ENCODE measurements around the gene CASP7.
A peak's percentile ranks its signal among the peaks of the same experiment; 100 is the strongest.

CASP7 gene

DNA sequence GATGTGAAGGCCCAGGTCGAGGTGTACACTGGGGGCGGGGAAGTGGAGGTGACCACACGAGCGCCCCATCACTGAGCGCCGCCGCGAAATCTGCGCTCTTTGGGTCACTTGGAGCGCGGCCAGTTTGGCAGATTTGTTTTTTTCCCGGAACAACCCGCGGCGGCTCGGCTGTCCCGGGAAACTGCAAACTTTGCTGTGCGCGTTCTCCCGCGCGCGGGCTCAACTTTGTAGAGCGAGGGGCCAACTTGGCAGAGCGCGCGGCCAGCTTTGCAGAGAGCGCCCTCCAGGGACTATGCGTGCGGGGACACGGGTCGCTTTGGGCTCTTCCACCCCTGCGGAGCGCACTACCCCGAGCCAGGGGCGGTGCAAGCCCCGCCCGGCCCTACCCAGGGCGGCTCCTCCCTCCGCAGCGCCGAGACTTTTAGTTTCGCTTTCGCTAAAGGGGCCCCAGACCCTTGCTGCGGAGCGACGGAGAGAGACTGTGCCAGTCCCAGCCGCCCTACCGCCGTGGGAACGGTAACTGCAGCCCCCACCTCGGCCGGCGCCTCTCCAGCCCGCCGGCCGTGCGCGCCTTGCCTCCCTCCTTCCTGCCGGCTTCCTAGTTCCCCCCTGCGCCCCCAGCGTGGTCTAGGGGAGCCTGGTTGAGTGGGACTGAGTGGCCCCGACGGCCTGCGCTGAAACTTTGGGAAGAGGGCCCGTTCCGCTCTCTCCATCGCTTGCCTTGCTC, at the start of gene CASP7:
TSS of gene CASP7 (plus strand) at position 450 of the 727 bp plus-strand sequence. CDS start 17,582 bp downstream, outside the sequence.
- Histone ChIP-seq H3K36me3 (ENCODE audit: control insufficient read depth, insufficient read depth, low read length) (no peaks in the 10 kb centered on the region), H3K4me3 (ENCODE audit: low read depth, low read length) (peak within 1 kb of the TSS; percentile 94), H3K4me1 (ENCODE audit: control insufficient read depth, insufficient read depth, low read length) (no peaks in the 10 kb centered on the region), H3K9me3 (ENCODE audit: control insufficient read depth, insufficient read depth, low read length) (no peaks in the 10 kb centered on the region), H3K27me3 (ENCODE audit: control insufficient read depth, insufficient read depth, low read length) (peaks cover 11% of the 10 kb centered on the region), H3K9ac (ENCODE audit: low read depth, low read length) (peak within 1 kb of the TSS; percentile 85)

DNA sequence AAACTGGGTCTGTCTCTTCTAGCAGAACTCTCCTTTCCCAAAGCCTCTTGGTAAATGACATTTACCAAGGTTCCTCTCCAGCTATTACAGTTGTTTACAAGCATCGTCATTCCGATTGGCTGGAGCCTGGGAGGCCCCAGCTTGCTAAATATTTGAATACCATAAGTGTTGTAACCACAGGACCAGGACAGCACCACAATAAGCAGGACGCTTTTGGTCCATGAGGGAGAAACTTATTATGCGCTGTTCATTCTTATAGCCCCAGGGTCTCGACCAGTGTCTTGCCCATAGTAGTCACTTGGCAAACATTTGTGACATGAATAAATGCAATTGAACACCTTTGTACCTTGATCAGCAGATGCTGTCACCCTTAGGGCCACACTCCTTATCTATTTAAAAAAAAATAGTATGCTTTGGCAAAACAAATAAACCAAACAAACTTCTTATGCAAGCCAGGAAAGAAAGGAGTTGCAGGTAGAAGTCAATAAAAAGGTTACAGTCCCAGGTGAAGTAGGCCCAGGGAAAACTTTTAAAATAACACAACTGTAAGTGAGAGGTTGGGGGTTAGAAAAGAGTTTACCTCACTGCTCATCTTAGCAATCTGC, 48.7 kb upstream of the CASP7 start:
- Histone ChIP-seq H3K4me1 (ENCODE audit: control insufficient read depth, insufficient read depth, low read length) (no peaks in the 10 kb centered on the region), H3K4me3 (ENCODE audit: low read depth, low read length) (no peak overlapping the region), H3K9me3 (ENCODE audit: control insufficient read depth, insufficient read depth, low read length) (no peaks in the 10 kb centered on the region), H3K36me3 (ENCODE audit: control insufficient read depth, insufficient read depth, low read length) (no peaks in the 10 kb centered on the region), H3K9ac (ENCODE audit: low read depth, low read length) (no peak overlapping the region), H3K27me3 (ENCODE audit: control insufficient read depth, insufficient read depth, low read length) (no peaks in the 10 kb centered on the region)

DNA sequence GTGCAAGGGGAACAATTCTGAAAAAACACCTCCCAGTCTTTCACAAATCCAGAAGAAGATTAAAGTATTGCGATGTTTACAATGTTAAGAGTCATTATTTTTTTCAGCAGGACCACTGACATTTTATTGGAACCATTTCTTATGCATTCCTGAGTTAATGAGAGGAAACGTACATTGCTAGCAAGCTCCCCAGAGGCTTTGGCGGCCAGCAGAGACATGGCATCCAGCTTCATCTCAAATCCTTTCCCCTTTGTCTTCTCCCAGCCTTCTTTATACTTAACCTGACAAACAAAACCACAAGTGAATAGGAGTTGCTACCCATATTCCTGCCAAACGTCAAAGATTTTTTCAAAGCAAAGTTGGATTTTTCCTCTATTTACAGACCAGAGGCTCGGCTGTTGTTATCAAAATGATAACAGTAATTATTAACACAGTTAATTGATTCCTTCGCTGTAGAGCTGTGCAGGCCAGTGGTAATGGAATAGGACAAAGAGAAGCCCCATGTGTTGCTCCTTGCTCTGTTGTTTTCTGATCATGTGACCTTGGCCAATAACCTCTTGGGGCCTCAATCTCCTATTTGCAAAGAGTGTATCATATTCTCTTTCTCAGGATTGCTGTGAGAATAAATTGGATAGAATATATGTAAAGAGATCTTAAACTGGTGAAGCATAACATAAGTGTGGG, 47.9 kb upstream of the CASP7 start:
- no peaks in the 10 kb centered on the region for H3K36me3 ChIP-seq (ENCODE audit: control insufficient read depth, insufficient read depth, low read length)
- no peaks in the 10 kb centered on the region for H3K9me3 ChIP-seq (ENCODE audit: control insufficient read depth, insufficient read depth, low read length)
- no peaks in the 10 kb centered on the region for H3K4me1 ChIP-seq (ENCODE audit: control insufficient read depth, insufficient read depth, low read length)

DNA sequence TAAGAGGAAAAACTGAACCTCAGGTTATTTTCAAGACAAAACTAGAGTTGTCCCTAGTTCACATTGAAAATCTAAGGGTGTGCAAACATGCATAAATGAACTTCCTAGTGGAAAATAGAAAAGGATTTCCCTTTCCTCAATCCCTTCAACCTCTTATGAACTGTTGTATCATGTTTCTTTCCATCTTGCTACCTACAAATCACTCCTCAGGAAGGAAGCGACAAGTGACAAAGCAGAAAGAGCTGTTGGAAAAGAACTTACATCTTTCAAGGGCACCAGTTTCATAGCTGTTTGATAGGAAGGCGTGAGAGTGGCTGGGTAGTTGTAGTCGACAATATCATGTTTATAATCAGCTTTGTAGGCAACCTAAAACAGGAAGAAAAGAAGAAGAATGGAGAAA, 39.7 kb upstream of the CASP7 start:
- Histone ChIP-seq H3K36me3 (ENCODE audit: control insufficient read depth, insufficient read depth, low read length) (no peaks in the 10 kb centered on the region), H3K27me3 (ENCODE audit: control insufficient read depth, insufficient read depth, low read length) (no peaks in the 10 kb centered on the region), H3K9me3 (ENCODE audit: control insufficient read depth, insufficient read depth, low read length) (no peaks in the 10 kb centered on the region), H3K9ac (ENCODE audit: low read depth, low read length) (no peak overlapping the region), H3K4me3 (ENCODE audit: low read depth, low read length) (no peak overlapping the region), H3K4me1 (ENCODE audit: control insufficient read depth, insufficient read depth, low read length) (no peaks in the 10 kb centered on the region)

More for the DNA sequence above, 47.9 kb upstream of the CASP7 start:
- H3K9ac ChIP-seq (ENCODE audit: low read depth, low read length) = no peak overlapping the region
- H3K27me3 ChIP-seq (ENCODE audit: control insufficient read depth, insufficient read depth, low read length) = no peaks in the 10 kb centered on the region
- no peak overlapping the region for H3K4me3 ChIP-seq (ENCODE audit: low read depth, low read length)

DNA sequence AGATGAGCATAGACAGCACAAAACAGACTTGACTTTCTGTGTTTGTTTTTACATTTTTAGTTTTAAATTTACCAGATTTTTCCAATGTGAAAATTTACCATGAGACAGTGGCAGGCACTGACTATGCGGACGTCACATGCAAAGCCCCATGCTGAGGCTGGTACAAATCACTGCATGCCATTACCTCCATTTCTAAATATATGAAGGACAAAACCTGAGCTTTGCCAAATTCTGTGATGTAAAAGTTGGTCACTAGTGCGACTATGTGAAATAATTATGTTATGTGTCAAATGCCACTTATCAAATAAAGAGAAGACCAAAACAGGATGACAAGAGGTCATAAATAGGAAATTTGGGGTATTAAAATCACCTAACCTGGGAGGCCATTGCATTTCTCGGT, 38.0 kb upstream of the CASP7 start:
- Histone ChIP-seq H3K27me3 (ENCODE audit: control insufficient read depth, insufficient read depth, low read length) (no peaks in the 10 kb centered on the region), H3K36me3 (ENCODE audit: control insufficient read depth, insufficient read depth, low read length) (no peaks in the 10 kb centered on the region), H3K9ac (ENCODE audit: low read depth, low read length) (no peak overlapping the region), H3K4me3 (ENCODE audit: low read depth, low read length) (no peak overlapping the region), H3K9me3 (ENCODE audit: control insufficient read depth, insufficient read depth, low read length) (no peaks in the 10 kb centered on the region), H3K4me1 (ENCODE audit: control insufficient read depth, insufficient read depth, low read length) (no peaks in the 10 kb centered on the region)

DNA sequence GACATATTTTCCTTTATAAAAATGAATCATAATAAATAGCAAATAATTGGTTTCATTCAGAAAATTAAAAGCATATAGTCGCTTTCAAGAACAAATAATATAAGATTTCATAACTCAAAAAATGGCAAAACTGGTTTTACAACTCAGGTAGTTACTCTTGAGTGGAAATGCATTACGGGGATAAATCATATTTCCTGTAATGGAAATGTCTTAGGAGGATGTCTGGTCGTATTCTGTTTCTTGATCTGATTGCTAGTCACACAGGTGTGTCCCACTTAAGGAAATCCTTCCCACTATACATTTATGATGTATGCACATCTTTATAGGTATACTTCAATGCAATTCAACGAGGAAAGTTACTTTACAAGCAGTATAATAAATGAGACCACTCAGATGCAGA, 36.5 kb upstream of the CASP7 start:
- Histone ChIP-seq H3K27me3 (ENCODE audit: control insufficient read depth, insufficient read depth, low read length) (no peaks in the 10 kb centered on the region), H3K9me3 (ENCODE audit: control insufficient read depth, insufficient read depth, low read length) (no peaks in the 10 kb centered on the region), H3K36me3 (ENCODE audit: control insufficient read depth, insufficient read depth, low read length) (no peaks in the 10 kb centered on the region), H3K4me3 (ENCODE audit: low read depth, low read length) (no peak overlapping the region), H3K4me1 (ENCODE audit: control insufficient read depth, insufficient read depth, low read length) (no peaks in the 10 kb centered on the region), H3K9ac (ENCODE audit: low read depth, low read length) (no peak overlapping the region)

DNA sequence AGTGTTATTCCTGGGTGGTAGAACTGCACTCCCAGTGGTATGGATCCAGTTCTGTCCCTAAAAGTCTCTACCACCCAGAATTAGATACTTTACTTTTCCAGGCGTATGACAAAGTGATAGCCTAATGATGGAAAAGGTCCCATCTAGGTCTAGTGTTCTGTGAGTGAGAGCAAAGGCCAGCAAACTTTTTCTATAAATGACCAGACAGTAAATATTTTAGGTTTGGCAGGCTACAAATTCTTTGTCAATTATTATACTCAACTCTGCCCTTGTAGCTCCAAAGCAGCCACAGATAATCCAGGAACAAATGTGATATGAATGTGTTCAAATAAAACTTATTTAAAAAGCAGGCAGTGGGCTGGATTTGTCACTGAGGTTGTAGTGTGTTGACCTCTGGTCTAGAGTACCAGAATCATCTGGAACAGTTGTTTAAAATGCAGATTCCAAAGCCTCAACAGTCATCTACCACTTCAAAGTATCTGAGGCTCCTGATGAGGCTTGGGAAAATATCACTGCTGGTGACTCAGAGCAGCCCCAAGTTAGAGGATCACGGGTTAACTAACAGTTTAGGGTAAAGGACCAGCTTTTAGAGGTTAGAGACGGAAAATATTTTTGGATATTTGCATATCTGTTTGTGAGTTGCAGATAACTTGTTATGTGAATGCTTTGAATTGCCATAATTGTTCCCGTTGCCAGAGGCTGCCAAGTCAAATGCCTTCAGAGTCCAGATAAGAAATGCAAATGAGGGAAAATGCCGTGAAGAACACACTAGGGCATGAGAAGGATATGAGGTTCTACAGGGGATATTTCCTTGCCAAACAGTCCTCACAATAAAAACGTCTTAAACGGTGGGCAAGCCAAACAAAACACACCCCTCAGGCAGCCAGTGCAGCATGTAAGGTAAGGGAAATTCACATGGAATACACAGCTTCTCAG, 35.3 kb upstream of the CASP7 start:
- Histone ChIP-seq H3K4me1 (ENCODE audit: control insufficient read depth, insufficient read depth, low read length) (no peaks in the 10 kb centered on the region), H3K4me3 (ENCODE audit: low read depth, low read length) (no peak overlapping the region), H3K27me3 (ENCODE audit: control insufficient read depth, insufficient read depth, low read length) (no peaks in the 10 kb centered on the region), H3K9ac (ENCODE audit: low read depth, low read length) (no peak overlapping the region), H3K9me3 (ENCODE audit: control insufficient read depth, insufficient read depth, low read length) (no peaks in the 10 kb centered on the region), H3K36me3 (ENCODE audit: control insufficient read depth, insufficient read depth, low read length) (no peaks in the 10 kb centered on the region)

DNA sequence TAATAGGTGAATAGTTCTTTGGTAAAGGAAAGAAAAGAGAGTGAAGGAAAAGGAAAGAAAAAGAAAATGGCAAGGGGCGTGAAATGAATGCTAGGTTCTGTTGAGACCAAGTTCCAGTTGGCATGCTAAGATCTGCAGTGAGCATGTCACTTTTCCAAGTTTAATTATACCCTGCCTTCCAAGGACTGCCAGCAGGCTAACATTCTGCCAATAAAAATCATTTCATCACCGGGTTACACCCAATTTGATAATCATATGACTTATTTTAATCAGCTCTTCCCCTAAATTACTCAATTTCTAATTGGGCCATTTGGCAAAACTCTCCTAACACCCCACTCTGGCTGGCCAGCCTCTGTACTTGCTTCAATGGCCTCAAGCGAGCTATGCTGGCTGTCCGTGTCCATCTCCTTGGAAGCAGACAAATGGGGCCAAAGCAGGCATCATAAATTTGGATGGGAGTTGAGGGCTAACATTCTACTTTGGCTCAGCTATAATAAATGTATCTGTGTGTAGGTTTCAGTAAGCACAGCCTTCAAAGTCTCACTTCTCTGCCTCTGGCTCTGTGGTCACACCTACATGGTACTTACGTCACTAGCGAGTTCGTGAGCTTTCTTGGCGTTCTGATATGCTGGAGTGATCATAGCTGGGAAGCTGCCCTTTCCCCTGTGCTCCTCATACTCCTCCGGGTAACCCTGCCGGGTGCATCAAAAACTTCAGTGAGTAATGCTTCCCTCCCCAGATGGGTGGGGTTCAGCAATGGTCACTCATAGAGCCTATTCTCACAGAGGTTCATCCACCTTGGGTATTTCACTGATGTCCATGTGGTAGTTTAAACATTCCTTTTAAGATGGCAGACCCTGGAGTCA, 33.1 kb upstream of the CASP7 start:
- Histone ChIP-seq H3K4me1 (ENCODE audit: control insufficient read depth, insufficient read depth, low read length) (no peaks in the 10 kb centered on the region), H3K27me3 (ENCODE audit: control insufficient read depth, insufficient read depth, low read length) (no peaks in the 10 kb centered on the region), H3K9me3 (ENCODE audit: control insufficient read depth, insufficient read depth, low read length) (no peaks in the 10 kb centered on the region), H3K9ac (ENCODE audit: low read depth, low read length) (no peak overlapping the region), H3K36me3 (ENCODE audit: control insufficient read depth, insufficient read depth, low read length) (no peaks in the 10 kb centered on the region), H3K4me3 (ENCODE audit: low read depth, low read length) (no peak overlapping the region)

DNA sequence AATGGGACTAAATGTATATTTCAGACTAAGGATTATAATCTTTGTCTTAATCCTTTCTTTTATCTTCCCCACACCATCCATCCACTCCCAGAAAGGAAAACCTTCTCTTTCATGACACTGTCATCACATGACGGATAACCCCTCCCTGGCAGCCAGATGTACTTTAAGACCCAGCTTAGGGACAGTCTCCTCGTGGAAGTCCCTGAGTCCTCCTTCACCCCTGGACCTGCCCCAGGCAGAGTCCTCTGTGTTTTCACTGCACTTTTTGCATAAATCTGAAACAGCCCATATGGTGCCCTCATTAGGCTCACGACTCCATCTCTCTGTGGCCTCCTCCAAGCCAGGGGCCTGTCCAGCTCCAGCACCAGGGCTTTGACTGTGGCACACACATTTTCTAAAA, 31.9 kb upstream of the CASP7 start:
- H3K4me1 ChIP-seq (ENCODE audit: control insufficient read depth, insufficient read depth, low read length) = no peaks in the 10 kb centered on the region

DNA sequence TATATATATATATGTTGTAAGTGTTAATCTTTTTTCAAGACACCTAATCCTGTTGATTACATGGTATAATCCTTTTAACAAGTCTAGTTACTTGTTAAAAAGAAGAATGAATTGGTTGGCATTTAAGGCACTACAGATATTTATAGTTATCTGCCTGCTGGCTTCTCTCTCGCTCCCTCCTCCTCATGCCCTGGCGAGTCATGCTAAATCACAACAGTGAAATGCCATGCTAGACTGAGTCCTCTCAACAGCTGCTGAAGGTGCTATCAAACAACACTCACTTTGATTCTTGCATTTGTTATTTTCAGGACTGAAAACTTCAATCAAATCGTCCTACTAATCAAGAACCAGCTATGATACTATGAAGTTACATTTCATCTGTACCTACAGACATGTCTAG, 31.2 kb upstream of the CASP7 start:
- H3K36me3 ChIP-seq (ENCODE audit: control insufficient read depth, insufficient read depth, low read length) = no peaks in the 10 kb centered on the region
- no peaks in the 10 kb centered on the region for H3K4me1 ChIP-seq (ENCODE audit: control insufficient read depth, insufficient read depth, low read length)
- H3K27me3 ChIP-seq (ENCODE audit: control insufficient read depth, insufficient read depth, low read length) = no peaks in the 10 kb centered on the region
- H3K4me3 ChIP-seq (ENCODE audit: low read depth, low read length) = no peak overlapping the region
- no peak overlapping the region for H3K9ac ChIP-seq (ENCODE audit: low read depth, low read length)
- no peaks in the 10 kb centered on the region for H3K9me3 ChIP-seq (ENCODE audit: control insufficient read depth, insufficient read depth, low read length)

More for the DNA sequence above, 31.9 kb upstream of the CASP7 start:
- Histone ChIP-seq H3K36me3 (ENCODE audit: control insufficient read depth, insufficient read depth, low read length) (no peaks in the 10 kb centered on the region), H3K9ac (ENCODE audit: low read depth, low read length) (no peak overlapping the region), H3K4me3 (ENCODE audit: low read depth, low read length) (no peak overlapping the region), H3K27me3 (ENCODE audit: control insufficient read depth, insufficient read depth, low read length) (no peaks in the 10 kb centered on the region), H3K9me3 (ENCODE audit: control insufficient read depth, insufficient read depth, low read length) (no peaks in the 10 kb centered on the region)

DNA sequence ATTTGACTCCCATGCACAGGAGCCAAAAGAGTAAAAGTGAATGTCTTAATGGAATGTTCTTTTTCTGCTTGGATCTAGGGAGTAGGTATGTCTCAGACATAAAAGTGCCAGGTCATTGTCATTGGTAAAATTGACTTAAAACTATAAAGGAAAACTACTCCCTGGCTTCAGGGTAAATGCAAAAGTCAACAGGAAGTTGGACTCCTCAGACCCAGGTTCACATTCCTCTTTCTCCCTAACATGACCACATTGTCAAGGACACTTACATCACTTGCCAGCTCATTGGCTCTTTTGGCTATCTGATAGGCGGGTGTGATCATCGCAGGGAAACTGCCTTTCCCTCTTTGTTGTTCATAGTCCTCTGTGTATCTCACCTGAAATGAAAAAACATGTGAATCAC, 29.5 kb upstream of the CASP7 start:
- no peaks in the 10 kb centered on the region for H3K9me3 ChIP-seq (ENCODE audit: control insufficient read depth, insufficient read depth, low read length)
- no peak overlapping the region for H3K9ac ChIP-seq (ENCODE audit: low read depth, low read length)
- no peaks in the 10 kb centered on the region for H3K4me1 ChIP-seq (ENCODE audit: control insufficient read depth, insufficient read depth, low read length)
- no peaks in the 10 kb centered on the region for H3K27me3 ChIP-seq (ENCODE audit: control insufficient read depth, insufficient read depth, low read length)
- H3K4me3 ChIP-seq (ENCODE audit: low read depth, low read length) = no peak overlapping the region
- no peaks in the 10 kb centered on the region for H3K36me3 ChIP-seq (ENCODE audit: control insufficient read depth, insufficient read depth, low read length)

Measured in iPS-15b (cell line).